PFSK-1 (cell line): ENCODE measurements around the gene UBE2O.

Source experiments
- FOXP2 ChIP-seq: optimal IDR thresholded peaks from 2 replicates; pipeline ENCODE3; 2011; ENCODE audit warnings: borderline replicate concordance, control low read depth, inconsistent platforms; ENCODE audit not compliant: insufficient read depth; ENCODE audit errors: extremely low read length, extremely low read depth
- POLR2AphosphoS5 ChIP-seq: IDR thresholded peaks from 2 replicates; pipeline ENCODE4 v1.6.1; 2012; ENCODE audit warnings: low read depth, mild to moderate bottlenecking, control low read depth, low read length, moderate library complexity
- SIN3A ChIP-seq: IDR thresholded peaks from 2 replicates; pipeline ENCODE4 v1.6.1; 2012; ENCODE audit warnings: mild to moderate bottlenecking, low read length, moderate library complexity, borderline replicate concordance; ENCODE audit not compliant: insufficient read depth
- TAF1 ChIP-seq: IDR thresholded peaks from 2 replicates; pipeline ENCODE4 v1.6.1; 2012; ENCODE audit warnings: low read length, control low read depth, borderline replicate concordance; ENCODE audit not compliant: insufficient read depth
- TF ChIP-seq, protein P1 (sequence below), 2 experiments: IDR thresholded peaks; 2 replicates each; pipeline versions ENCODE4 v1.6.1 to v1.8.0; 2011 to 2012; ENCODE audit warnings: low read depth in 2 of 2, low read length in 2 of 2, control low read depth in 1 of 2, inconsistent platforms in 1 of 2, mild to moderate bottlenecking in 1 of 2, moderate library complexity in 1 of 2; ENCODE audit not compliant: insufficient read depth in 1 of 2

- TF ChIP-seq TAF1 (no peak), SIN3A (no peak), POLR2AphosphoS5 (no peak), FOXP2 (no peak)
- TF ChIP-seq, protein P1, sequence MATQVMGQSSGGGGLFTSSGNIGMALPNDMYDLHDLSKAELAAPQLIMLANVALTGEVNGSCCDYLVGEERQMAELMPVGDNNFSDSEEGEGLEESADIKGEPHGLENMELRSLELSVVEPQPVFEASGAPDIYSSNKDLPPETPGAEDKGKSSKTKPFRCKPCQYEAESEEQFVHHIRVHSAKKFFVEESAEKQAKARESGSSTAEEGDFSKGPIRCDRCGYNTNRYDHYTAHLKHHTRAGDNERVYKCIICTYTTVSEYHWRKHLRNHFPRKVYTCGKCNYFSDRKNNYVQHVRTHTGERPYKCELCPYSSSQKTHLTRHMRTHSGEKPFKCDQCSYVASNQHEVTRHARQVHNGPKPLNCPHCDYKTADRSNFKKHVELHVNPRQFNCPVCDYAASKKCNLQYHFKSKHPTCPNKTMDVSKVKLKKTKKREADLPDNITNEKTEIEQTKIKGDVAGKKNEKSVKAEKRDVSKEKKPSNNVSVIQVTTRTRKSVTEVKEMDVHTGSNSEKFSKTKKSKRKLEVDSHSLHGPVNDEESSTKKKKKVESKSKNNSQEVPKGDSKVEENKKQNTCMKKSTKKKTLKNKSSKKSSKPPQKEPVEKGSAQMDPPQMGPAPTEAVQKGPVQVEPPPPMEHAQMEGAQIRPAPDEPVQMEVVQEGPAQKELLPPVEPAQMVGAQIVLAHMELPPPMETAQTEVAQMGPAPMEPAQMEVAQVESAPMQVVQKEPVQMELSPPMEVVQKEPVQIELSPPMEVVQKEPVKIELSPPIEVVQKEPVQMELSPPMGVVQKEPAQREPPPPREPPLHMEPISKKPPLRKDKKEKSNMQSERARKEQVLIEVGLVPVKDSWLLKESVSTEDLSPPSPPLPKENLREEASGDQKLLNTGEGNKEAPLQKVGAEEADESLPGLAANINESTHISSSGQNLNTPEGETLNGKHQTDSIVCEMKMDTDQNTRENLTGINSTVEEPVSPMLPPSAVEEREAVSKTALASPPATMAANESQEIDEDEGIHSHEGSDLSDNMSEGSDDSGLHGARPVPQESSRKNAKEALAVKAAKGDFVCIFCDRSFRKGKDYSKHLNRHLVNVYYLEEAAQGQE (IDR thresholded peaks at IDR 0.05; ENCODE audit: insufficient read depth in 1 of 2, low read depth in 2 of 2, low read length in 2 of 2), result no peak
Measured at GRCh38 chr17:76416457-76416856, 36.5 kb downstream of the UBE2O start.
